HT-29 (cell line): Measurements from ENCODE around the gene PDE5A. TPM values are rescaled to one million over a fixed set of nuclear protein-coding genes. Genes with fewer than 3 reads are reported as not detected.
A peak's percentile ranks its signal among the peaks of the same experiment; 100 is the strongest.

Experiments used
- DNase-seq: peaks from one replicate; pipeline ENCODE4 v3.0.0-alpha.2; 2015; ENCODE audit warnings: low spot score
- total RNA-seq: library from RNA; depleted of rRNA; stranded (reverse); fragments of >200 nt; shearing (Covaris generic); gene quantifications from 2 replicates; pipeline ENCODE4 v1.2.3, GENCODE V29; 2014

PDE5A gene
- total RNA-seq, 1 experiment from 2014 or later, result 2.0 TPM

- no peak for DNase-seq
Observed at GRCh38 chr4:119523399-119523798, 105.2 kb downstream of the PDE5A start.

- DNase-seq, result no peak
Observed at GRCh38 chr4:119521268-119521667, 107.3 kb downstream of the PDE5A start.

DNA sequence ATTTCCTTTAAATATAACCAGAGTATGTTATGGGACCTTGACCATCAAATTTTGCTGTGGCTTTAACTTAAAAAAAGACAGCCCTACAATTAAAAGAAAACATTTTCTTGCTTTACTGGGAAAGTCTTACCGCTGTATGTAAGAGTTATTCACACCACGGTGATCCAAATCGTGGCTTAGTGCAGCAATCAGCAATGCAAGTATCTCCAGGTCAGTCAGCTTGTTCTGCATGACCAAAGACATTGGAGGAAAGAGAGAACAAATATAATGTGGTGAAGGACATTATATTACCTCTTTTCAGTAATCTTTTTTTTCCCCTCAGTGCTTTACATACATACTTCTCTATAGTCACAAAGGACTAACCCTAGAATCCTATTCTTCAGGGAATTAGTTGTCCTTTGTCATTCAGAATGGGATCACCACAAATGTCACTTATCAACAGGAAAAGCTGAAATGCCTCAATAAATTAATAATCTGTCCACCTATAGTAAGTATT is 109.6 kb downstream of the PDE5A start:
- no peak for DNase-seq

GRCh38 chr4:119518230-119518892 is 110.2 kb downstream of the PDE5A start:
- DNase-seq, result no peak

- DNase-seq, result no peak
Observed at GRCh38 chr4:119517361-119518229, 111.0 kb downstream of the PDE5A start.

DNA sequence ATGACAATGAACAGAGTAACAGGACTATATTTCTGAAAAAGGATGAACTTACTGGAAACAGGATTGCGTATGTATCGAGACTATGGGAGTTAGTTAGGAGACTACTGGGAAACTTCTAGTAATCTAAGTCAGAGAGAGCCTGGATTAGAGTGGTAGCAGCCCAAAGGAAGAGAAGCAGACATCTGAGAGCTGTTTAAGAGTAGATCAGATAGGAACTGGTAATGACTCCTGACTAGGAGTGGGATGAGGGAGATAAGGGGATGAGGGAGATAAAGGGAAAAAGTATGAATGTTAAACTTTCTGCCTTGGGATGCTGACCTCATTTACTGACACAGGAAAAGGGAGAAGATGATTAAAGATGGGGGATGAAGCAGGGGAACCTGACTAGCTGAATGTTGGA is 116.2 kb downstream of the PDE5A start:
- no peak for DNase-seq

DNA sequence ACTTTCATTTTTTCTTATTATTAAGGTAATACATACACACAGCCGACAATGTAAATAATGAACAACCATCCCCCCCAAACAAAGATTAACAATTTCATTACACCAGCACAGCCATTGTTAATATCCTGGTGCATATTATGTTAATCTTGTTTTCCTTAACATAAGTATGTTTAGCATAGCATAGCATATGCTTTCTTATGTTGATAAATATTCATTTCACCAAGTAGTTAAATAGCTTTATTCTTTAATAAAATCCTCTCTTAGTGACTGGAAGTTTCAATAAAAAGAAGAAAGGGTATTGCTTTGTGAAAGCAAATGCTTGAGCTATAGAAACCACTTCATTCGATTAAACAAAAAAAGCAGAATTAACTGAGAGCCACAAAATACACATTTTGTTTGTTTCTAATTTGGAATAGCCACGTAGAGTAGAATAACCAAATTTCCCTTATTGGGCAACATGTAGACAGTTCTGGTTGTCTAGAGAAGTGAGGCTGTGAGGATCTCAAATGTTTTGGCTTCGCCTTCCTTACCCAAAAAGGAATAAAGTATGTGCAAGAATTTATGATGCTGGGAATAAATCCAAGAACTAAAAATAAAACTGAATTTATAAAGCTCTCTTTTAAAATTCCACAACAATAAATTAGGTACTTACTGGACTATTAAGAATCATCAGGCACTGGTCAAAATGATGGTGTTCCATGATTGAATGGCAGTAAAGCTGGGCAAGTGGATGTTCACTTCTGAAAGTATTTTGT is 118.0 kb downstream of the PDE5A start:
- no peak for DNase-seq

- DNase-seq, result no peak
Observed at GRCh38 chr4:119508281-119508680, 120.3 kb downstream of the PDE5A start.

GRCh38 chr4:119506806-119507205 is 121.8 kb downstream of the PDE5A start:
- DNase-seq, result no peak

DNA sequence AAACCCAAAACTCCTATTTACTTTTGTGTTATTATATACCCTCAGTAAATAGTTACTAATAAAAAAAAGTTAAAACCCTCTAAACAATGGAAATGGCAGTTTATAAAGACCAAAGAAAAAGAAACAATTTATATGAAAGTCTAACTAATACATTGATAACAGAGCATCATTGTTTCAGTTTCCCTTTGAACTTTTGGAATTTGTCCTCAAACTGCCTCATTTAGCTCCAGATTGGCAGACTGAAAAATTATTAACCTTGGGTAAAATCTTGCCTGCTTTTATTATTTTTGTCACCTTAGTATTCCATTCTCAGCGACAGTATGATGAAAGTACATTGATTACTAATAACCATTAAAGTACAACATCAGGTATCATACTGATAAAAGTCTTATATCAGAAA is 124.0 kb downstream of the PDE5A start:
- no peak for DNase-seq

GRCh38 chr4:119501740-119502139 is 126.9 kb downstream of the PDE5A start:
- no peak for DNase-seq

- DNase-seq, result no peak
Observed at GRCh38 chr4:119498527-119498926, 130.1 kb downstream of the PDE5A start.

DNA sequence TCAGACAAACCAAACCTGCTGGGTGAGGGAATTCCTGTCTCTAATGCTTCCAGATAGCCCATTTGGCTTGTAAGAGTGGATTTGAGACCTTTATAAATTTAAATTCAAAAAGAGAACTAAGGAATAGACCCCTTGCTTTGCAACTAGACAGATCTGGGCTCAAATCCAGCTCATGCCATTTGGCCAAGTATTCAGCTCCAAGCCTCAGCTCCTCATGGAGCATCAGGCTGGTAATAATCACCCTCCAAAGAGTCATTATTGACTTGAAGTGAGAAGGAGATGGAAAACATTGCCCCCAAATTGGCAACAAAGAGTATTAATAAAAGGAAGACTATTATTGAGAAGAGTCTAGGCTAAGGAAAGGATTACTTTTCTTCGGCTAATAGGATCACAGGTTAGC is 134.7 kb downstream of the PDE5A start:
- no peak for DNase-seq

DNA sequence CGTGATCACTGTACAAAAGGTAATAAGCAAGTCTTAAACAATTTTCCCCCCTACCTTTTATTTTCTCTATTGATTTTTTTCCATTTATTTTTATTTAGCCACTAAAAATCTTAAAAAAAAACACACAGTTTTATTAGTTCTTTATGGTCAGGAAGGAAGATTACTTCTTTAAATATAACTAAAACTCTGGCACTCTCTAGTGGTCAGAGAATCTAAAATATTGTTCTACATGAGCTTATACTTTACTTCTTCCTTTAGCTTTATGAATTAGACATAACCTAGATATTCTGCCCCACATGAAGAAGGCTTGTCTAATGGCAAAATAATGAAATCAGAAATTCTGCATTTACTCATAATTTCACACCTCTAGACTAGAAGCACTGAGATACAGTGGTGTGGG is 135.2 kb downstream of the PDE5A start:
- DNase-seq, result peak; percentile 13

DNA sequence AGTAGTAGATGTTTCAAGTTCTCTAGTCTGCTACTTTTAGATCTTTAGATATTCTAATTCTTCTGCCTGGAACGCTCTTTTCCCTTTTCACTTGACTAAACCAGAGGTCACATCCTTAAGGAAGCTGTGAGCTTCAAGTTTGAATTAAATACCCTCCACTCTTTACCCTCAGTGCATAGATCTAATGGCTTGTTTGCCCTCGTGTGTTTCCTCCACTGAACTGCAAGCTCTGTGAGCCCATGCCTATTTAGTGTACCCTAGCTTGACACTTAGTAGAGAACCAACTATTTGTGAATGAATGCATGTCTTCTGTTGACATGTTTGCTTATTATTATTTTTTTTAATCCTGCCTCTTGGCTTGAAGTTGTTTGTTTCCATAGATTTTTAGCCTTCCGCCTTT is 138.3 kb downstream of the PDE5A start:
- peak; percentile 32 for DNase-seq

DNA sequence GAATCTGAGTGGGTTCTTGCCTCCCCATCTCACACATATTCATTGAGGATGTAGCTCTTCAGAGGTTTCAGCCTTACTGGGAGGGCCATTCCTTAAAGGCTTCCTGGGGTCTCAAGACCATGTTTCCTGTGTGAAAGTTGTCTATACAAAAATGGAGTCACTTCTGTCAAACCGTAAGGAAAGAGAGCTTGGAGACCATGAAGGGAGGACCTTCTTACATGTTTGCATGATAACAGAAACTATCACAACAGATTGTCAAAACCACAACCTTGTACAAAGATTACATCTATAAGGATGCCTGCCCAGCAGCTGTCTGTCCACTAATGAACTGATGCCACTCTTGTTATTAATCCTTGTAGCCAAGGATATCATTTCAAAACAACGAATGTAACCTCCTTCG is 139.3 kb downstream of the PDE5A start:
- no peak for DNase-seq

DNA sequence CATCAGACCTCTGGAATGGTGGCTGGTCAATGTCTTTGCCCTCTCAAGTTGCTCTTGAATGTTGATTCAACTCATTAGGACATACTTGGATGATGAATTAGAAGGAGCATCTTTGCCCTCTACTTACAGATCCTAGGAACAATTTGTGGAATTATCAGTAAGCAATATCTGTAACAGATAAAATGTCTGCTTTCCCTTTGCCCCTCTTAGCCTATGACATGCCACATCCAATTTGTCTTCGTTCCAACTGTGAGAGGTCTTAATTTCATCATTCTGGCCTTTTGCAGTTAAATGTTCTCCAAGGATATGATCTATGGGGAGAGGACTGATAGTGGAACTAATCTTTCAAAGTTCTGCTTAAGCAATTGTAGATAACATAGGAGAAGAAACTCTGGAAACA is 148.3 kb downstream of the PDE5A start:
- DNase-seq, result no peak

DNA sequence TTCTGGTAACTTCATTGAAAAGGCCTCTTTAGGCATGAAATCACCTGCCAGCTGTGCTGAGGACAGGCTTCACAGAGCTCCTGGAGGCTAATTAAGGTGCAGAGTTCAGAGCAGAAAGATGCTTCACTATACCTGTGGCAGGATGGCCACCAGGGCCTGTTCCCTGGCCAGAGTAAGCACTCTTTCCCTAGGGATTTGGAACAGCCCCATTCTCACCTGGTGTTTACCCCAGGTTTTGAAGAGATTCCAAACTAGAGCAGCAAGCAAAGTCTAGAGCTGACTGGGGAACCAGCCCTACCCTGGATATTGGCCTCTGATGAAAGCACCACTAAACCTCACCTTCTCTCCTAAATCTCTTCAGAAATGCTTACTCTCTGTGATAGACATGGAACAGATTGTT is 148.8 kb downstream of the PDE5A start:
- no peak for DNase-seq

GRCh38 chr4:119479180-119479808 is 149.3 kb downstream of the PDE5A start:
- no peak for DNase-seq

DNA sequence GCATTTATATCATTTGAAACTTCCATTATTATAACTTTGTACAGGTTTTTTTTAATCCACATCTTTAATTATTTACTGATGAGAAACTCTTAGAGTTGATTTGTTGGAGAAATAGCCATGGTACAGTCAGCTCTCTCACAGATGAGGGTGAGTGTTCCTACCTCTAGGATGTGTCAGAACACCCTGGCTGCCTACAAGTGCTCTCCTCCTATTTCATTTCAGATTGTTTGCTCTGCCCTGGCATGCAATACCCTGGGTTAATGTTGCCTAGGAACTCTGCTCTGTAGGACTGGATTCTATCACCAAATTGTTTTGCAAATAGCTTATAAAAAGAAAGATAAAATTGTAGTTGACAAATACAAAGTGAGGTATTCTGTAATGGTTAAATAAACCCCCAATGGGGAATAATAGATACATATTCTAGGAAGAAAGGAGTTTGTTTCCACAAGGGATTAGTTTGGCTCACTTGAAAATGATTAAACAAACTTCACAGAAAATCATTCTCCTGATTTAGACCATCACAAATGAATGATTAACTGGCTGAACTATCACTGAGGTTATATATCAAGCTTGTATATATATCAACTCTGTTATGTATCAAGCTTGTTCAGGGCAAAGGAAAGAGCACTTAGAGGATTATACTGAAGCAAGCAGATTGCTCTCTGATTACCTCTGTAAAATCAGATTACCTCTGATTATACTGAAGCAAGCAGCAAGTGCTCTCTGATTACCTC is 150.0 kb downstream of the PDE5A start:
- DNase-seq, result no peak
